NCI-H774 (cell line): ENCODE results near the gene TP53BP1.
A peak's percentile ranks its signal among the peaks of the same experiment; 100 is the strongest.
"Not testable (repeated sequence)": the region's sequence is repeated elsewhere in the genome, so short reads cannot be mapped to it uniquely, and the experiment has no call there.

ENCODE experiments used
- DNase-seq: peaks from one replicate; lab custom pipeline; 2025; lab: John Stamatoyannopoulos, UW

TP53BP1 gene

DNA sequence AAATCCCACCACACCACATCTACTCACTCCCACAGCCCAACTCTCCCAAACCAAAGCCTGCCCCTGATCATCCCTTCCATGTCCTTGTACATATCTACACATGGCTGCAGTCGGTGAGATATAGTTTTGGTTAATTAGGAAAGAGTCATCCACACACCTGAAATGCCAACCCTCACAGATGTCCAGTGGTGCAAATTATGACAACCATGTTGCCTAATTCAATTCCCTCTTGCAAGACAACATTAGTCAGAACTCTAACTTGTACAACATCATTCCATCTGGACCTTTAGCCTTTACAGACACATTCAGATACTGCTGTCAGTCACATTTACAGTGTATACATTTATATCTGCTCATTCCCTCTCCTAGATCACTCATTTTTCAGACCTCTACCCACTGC lies 80.9 kb downstream of the TP53BP1 start:
- no peak for DNase-seq

DNA sequence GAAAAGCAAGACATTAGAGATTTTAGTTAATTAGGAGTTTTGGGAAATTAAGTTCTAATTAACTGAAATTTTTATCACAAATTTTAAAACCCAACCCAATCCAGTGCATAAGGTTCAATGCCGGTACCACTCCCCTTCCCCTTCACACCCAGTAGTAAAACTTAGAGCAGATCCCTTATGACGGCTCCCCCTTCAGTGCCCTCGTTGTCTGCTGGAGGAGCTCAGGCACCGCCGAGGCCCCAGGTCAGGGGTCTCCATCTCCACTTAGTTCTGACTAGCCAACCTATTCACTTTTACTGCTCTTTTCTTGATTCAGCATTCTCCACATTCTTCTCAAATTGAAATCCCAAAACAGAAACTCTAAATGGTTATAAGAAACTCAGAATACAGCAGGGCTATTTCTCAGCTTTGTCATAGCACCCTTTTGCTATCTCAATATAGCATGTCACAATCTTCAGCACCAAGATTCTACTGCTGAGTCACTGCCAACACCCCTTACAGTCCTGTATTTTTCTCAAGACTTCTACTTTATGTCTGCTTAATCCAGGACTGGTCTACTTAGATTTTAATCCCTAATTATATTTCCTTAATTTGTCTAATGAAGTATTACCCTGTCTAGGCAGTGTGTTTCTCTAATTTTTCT lies 82.3 kb downstream of the TP53BP1 start:
- DNase-seq: no peak

- DNase-seq: no peak
Observed at GRCh38 chr15:43408789-43409188, 84.2 kb downstream of the TP53BP1 start.

- no peak for DNase-seq
Observed at GRCh38 chr15:43406808-43407207, 86.1 kb downstream of the TP53BP1 start.

- no peak for DNase-seq
Observed at GRCh38 chr15:43406189-43406588, 86.8 kb downstream of the TP53BP1 start.

DNA sequence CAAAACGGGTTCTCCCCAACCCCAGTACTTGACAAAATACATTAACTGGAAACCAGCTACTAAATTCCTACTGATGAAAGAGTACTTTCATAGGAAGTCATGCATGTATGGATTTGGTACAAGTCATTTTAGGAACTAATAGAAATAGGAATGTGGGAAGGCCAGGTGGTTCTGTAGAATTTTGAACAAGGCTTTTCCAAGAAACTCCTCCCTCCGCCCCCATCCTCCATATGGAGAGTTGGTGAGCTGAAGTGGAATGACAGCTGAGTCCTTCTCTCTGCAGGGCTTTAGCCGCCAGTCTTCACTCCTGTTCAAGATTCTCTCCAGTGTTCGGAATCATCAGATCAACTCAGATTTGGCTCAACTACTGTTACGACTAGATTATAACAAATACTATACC lies 88.8 kb downstream of the TP53BP1 start:
- DNase-seq: no peak

- DNase-seq: no peak
Observed at GRCh38 chr15:43403616-43404015, 89.3 kb downstream of the TP53BP1 start.

- no peak for DNase-seq
Observed at GRCh38 chr15:43402255-43402654, 90.7 kb downstream of the TP53BP1 start.

DNA sequence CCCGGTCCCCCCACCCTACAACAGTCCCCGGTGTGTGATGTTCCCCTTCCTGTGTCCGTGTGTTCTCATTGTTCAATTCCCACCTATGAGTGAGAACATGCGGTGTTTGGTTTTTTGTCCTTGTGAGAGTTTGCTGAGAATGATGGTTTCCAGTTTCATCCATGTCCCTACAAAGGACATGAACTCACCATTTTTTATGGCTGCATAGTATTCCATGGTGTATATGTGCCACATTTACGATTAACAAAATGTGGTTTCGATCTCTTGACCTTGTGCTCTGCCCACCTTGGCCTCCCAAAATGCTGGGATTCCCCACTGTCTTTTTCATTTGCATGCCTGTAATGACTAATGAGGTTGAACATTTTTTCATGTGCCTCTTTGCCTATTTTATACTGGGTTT lies 99.4 kb downstream of the TP53BP1 start:
- DNase-seq: not testable (repeated sequence)

GRCh38 chr15:43390723-43391122 lies 102.2 kb downstream of the TP53BP1 start:
- DNase-seq: no peak

- DNase-seq: no peak
Observed at GRCh38 chr15:43383070-43383469, 109.9 kb downstream of the TP53BP1 start.

DNA sequence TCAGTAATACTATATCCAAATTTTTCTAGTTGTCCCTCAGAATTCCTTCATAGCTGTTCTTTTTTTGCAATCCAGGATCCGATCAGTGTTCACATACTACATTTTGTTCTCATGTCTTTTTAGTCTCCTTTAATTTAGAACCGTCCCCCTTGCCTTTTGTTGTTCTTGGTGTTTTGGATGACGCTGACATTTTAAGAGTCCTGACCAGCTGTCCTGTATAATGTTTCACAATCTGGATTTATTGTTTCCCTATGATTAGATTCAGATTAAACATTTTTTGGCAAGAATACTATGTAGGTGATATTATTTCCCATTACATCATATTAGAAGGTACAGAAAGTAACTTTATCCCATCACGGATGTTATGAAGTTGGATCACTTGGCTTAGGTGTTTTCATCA lies 110.6 kb downstream of the TP53BP1 start:
- DNase-seq: no peak

DNA sequence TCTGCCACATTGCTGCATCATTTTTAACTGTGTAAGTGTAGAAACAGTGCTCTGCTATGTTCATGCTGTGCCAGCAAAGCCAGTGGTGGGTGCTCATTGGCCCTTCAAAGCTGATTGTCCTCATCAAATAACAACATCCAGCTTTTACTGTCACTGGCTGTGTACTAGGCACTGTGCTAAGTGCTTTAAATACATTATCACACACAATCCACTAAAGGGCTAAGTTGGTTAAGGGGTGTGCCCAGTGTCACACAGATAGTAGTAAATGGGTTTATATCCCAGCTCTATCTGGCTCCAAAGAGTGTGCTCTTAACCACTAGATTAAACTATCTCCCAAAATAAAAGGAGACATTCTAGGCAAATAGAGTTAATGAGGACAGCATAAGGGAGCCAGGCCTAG lies 114.4 kb downstream of the TP53BP1 start:
- no peak for DNase-seq

DNA sequence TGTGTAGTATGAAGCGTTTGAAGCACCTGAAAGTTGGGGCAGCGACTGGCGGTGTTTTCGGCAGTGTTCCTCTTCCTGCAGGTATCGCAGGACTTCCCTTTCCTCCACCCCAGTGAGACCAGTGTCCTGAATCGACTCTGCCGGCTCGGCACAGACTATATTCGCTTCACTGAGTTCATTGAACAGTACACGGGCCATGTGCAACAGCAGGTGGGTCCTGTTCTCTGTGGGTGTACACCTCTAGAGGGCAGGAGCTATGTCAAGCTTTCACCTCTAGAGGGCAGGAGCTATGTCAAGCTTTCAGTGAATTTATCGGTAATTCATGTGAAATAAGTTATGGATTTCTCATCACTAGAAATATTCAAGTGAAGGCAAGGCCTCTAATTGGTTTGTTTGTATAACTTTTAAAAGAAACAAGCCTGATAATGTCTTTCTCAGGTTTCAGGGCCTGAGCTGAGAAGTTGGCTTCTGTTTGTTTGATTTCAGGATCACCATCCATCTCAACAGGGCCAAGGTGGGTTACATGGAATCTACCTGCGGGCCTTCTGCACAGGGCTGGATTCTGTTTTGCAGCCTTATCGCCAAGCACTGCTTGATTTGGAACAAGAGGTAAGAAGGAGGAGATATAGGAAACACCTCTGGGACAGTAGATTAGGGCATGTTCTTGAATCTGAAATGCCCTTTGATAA lies 116.8 kb downstream of the TP53BP1 start:
- no peak for DNase-seq

DNA sequence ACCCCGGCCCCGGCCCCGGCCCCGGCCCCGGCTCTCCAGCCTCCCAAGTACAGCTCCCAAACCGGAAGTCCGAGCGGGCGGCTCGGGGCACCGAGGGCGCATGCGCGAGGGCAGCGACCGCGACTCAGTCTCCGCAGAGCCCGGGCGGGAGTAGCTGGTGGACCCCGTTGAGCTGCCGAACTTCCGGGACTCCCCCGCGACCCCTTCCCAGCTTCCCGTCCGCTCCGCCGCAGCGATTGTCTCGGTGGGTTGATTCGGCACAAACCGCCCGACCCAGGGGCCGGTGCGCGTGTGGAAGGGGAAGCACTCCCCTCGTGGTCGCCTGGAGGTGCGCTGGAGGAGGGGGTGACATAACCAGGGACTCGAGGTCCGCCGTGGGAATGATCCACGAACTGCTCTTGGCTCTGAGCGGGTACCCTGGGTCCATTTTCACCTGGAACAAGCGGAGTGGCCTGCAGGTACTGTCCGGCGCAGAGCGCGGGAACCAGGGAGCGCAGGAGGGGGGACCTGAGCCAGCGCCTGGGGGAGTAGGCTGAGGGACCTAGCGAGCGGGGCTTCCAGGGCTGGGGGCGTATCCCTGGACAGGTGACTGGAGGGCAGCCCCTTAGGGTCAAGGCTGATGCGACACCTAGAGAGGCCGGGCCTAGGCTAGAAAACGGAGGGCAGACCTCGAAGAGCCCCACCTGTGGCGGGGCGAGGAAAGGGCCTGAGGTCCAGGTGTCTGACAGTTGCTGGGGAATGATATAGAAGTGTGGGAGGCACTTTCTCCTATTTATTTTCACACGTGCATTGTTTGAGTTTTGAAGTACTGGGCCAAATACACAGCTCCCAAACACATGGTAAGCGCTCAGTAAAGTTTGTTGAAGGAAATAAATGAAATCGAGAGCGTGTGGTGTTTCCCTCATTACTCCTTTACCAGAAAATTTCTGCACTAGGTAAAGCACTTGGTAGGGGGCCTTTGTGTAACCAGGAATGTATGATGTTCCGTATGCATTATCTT lies 121.7 kb downstream of the TP53BP1 start, which contains the start of the genes TUBGCP4 and ZSCAN29:
Gene TUBGCP4 (plus strand): TSS at position 127 of the 1,000 bp plus-strand sequence. CDS start 254 bp downstream, at position 381.
Gene ZSCAN29 (minus strand): TSS at position 69 of the 1,000 bp plus-strand sequence. CDS start 1,130 bp downstream, outside the sequence.
- peak; percentile 86 for DNase-seq

DNA sequence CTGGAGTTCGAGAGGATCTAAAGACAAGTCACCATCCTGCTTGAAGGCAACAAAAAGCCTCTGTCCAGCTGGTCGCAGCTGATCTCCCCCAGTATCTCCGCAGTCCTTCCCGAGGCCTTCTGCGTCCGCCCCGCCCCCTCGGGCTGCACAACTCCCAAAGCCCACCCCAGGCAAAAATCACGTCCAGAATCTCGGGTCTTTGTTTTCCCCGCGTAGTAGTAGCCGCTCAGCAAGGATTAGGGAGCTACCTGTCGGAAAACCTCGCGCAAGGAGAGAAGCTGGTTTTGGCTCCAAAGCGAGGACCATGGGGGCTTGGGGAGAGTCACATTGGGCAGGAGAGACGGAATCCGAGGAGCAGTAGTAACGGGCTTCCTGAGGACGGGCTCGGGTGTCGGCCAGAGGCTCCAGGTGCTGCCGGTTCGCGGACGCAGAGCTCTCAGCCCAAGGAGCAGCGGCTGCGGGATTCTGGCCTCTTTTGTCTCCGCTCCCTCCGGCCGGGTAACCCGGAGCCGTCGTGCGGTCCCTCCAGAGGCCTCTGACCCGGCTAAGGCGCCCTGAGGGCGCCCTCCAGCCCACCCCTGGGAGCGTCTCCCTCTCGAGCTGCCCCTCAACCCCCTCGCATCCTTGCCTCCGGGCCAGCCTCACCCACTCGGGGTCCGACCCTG lies 122.5 kb downstream of the TP53BP1 start:
- no peak for DNase-seq

- no peak for DNase-seq
Observed at GRCh38 chr15:43361313-43361903, 131.5 kb downstream of the TP53BP1 start.

GRCh38 chr15:43360821-43361220 lies 132.1 kb downstream of the TP53BP1 start:
- DNase-seq: no peak
